GM18858 (cell line): ENCODE results near the gene H2BW2.
"Not testable (repeated sequence)": the region's sequence is repeated elsewhere in the genome, so short reads cannot be mapped to it uniquely, and the experiment has no call there.

ENCODE experiments used
- ATAC-seq: cut with Tn5 transposase; IDR thresholded peaks from one replicate; pipeline ENCODE4 v1.9.1; 2021; ENCODE audit not compliant: unreplicated experiment

The H2BW2 gene

DNA sequence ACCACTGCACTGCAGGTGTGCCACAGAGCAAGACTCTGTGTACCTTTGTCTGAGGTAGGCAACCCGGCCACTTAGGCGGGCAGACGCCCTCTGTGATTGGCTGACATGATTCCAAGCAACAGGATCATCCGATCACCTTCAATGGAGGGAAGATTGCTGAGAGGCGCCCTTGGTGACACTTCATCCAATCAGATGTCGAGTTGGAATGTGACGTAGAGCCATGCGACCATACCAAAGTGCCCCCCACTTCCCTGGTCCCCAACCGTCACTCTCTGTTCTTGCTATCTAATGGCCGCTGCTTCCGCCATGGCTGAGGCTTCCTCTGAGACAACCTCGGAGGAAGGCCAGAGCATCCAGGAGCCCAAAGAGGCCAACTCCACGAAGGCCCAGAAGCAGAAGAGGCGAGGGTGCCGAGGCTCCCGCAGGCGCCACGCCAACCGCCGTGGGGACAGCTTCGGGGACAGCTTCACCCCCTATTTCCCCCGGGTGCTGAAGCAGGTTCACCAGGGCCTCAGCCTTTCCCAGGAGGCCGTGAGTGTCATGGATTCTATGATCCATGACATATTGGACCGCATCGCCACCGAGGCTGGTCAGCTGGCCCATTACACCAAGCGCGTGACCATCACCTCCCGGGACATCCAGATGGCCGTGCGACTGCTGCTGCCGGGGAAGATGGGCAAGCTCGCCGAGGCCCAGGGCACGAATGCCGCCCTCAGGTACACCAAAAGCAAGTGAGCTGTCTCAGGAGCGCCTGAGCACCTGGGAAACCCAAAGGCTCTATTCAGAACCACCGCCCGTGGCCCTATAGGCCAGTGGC is at the start of gene H2BW2:
H2BW2 (plus strand) TSS at position 268 of the 817 bp plus-strand sequence; CDS start at position 307, 39 bp downstream.
- no peak for ATAC-seq

DNA sequence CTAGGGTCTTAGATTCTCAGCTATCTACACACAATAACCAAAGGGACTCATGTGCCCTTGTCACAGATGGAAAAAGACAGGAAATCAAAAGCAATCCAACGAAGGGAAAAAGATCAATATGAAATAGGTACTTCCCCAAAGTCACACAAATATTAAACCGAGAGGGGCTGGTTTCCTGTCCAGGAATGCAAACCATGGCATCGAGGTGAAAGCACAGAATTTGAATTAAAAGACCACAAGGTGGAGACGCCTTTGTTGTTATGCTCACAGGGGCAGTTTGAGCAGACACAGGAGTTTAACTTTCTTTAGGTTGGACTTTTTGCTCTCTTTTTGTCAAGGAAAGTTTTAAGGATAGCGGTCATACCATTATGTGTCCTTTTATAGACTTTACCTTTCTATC is 40.5 kb upstream of the H2BW2 start:
- peak; percentile 69 for ATAC-seq

DNA sequence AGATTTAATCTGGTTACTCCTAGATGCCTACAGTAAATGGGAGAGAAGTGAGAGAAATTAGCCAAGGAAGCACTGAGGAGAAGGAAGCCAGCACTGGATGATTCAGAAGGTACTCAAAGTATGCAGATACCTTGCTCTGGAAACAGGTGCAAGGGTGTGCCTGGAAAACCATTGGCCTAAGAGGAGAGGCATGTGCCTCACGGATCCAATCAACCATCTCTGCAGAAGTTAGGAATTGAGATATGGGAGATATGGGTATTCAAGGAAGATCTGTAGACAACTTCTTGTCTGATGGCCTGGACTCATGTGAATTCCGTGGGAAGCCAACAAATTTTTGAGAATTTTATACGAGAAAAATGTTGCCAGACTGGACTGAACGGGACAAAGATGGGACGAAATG is 30.9 kb upstream of the H2BW2 start:
- ATAC-seq = no peak

DNA sequence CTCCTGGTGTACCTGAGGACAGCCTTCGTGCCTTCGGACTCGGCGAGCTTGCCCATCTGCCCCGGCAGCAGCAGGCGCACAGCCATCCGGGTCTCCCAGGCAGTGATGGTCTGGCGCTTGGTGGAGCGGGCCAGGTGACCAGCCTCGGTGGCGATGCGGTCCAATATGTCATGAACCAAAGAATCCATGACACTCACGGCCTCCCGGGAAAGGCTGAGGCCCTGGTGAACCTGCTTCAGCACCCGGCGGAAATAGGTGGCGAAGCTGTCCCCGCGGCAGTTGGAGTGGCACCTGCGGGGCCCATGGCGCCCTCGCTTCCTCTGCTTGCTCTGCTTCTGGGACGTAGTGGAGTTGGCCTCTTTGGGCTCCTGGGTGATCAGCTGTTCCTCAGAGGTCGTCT is 26.6 kb upstream of the H2BW2 start:
- ATAC-seq = no peak

DNA sequence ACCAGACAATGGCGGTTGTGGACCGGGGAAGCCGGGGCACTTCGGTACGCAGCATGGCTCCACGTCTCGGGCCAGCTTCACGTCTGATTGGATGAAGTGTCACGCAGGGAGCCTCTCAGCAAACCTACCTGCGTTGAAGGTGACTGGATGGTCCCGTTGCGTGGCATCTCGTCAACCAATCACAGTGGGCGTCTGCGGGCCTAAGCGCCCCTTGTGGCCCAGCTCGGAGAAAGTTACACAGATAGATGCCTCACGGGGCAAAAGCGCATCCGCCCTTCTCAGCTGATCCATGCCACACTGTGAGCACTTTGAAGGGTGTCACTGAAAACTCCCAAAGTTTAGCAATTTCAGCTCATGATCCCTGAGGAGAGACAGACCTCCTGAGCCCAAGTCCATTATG is 26.1 kb upstream of the H2BW2 start, which contains the start of gene H2BW1:
H2BW1 (minus strand) TSS at position 103 of the 400 bp plus-strand sequence. CDS start 132 bp downstream, outside the sequence.
- no peak for ATAC-seq

DNA sequence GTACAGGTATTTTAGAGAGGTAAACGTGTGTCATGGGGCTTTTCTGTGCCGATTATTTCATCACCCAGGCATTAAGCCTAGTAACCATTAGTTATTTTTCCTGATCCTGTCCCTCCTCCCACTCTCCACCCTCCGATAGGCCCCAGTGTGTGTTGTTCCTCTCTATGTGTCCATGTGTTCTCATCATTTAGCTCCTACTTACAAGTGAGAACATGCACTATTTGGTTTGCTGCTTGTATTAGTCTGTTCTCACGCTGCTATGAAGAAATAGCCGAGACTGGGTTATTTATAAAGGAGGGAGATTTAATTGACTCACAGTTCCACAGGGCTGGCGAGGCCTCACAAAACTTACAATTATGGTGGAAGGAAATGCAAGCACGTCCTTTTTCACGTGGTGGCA is 24.2 kb upstream of the H2BW2 start:
- not testable (repeated sequence) for ATAC-seq

DNA sequence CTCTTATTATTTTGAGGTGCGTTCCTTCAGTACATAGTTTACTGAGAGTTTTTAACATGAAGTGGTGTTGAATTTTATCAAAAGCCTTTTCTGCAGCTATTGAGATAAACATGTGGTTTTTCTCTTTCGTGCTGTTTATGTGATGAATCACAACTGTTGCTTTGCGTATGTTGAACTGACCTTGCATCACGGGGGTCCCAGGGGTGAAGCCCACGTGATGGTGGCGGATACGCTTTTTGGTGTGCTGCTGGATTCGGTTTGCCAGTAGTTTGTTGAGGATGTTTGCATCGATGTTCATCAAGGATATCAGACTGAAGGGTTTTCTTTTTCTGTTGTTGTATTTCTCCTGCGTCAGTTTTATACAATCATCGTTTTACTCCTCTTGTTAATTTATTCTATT is 21.6 kb upstream of the H2BW2 start:
- ATAC-seq = no peak

DNA sequence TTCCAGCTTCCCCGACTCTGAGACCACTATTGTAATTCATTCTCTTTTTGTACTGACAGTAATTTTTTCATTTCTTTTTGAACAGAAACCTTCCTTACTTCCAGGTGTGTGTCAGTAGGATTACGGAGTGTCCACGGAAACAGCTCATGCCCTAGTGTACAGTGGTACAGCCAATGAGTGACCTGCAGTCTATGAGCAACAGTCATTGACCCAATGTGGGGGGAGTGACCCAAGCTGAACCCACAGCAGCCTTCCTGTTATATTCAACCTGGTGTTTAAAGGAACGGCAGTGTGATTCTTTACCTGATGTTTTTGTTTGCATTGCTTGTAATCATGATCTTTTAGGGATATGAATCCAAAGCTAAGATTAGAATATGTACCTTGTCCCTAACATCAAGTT is 1.2 kb downstream of the H2BW2 start:
- ATAC-seq = no peak

DNA sequence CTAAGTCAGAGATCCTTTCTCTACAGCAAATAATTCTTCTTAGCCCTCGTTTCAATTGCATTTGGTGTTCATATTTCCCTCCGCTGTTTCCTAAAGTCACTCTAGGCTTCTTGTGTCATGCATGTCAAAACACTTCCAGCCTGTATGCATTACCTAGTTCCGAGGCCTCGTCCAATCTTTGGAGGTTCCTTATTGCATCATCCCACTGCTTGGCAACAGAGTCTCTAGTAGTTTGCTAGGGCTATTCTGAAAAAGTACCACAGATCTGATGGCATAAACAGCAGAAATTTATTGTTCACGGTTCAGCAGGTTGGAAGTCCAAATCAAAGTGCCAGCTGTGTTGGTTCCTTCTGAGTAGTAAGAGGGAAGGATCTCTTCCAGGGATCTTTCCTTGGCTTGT is 5.9 kb downstream of the H2BW2 start:
- no peak for ATAC-seq

DNA sequence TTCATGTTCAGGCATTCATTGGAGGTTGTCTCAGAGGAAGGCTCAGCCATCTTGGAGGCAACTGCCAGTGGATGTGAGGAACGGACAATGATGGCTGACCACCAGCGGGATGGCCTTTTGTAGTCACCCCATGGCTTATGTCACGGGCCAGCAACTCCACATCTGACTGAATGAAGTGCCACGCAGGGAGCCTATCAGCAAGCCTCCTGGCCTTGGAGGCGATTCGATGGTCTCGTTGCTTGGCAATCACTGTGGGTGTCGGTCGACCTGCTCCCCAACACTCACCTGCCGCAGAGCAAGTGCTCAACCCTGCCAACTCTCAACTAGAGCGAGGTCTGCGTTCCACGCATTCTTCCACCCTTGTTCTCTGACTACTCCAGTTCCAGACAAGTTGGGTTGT is 7.4 kb downstream of the H2BW2 start:
- no peak for ATAC-seq

DNA sequence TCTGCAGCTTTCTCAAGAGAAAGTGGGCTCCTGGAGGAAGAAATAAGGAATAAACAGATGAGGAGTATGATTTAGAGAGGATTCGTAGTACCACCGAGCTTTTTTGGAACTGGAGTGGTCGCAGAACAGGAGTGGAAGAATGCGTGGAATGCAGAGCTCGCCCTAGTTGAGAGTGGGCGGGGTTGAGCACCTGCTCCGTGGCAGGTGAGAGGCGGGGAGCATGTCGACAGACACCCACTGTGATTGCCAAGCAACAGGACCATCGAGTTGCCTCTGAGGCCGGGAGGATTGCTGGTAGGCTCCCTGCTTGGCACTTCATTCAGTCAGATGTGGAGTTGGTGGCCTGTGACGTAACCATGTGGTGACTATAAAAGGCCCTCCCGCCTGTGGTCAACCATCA is 15.2 kb downstream of the H2BW2 start:
- ATAC-seq = not testable (repeated sequence)

DNA sequence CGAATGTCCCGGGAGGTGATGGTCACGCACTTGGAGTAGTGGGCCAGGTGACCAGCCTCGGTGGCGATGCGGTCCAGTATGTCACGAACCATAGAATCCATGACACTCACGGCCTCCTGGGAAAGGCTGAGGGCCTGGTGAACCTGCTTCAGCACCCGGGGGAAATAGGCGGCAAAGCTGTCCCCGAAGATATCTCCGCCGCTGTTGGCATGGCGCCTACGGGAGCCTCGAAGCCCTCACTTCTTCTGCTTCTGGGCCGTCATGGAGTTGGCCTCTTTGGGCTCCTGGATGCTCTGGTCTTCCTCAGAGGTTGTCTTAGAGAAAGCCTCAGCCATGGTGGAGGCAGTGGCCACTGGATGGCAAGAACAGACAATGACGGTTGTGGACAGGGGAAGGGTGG is 22.9 kb downstream of the H2BW2 start:
- ATAC-seq = not testable (repeated sequence)

DNA sequence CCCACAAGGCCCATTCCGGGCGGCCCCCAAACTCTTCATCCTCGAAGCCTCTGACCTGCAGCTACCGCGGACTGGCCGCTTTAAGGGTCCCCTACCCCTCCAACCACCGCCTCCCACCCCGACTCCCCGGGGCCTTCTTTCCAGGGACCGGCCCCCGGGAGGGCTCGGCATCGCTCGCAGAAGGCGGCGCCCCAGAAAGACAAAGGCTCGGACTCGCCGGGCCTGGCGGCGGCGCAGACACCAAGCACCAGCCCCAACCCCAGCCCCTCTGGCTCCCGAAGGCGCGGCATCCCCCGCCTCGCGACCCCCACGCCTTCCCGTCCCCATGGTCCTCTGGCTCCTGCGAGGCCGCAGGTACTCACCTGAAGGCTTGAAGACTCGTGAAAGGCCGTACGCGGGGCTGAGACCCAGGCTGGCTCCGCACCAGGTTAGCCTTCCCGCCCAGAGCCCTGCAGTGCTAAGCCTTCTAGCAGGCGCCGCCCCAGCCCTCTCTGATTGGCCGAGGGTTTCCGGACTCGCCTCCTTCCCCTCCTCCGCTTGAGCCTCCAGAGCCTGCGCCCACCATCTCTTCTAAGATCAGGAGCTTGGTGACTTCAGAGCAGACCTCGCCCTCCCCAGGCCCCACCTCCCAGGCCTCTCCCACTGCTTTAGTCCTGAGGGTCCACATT is 36.2 kb downstream of the H2BW2 start, which contains the start of gene TMSB15C:
TMSB15C (minus strand) TSS at position 459 of the 668 bp plus-strand sequence.
- ATAC-seq = peak; percentile 90

DNA sequence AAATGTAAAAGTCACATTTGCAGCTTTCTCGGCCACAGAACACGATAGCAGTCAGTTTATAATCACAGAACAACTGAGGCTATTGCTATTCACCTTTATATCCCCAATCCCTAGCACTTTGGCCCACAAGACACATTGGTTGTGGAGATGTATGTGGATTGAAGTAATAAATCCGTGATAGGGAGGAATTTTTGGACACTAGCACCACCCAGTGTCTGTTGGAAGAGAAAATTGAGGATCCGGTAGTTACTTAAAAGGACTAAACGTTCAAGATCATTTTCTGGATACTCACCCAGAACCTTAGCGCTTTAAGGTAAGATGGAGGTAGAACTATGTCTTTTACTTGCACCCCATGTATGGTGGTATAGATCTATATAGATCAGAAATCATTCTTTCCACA is 38.1 kb downstream of the H2BW2 start:
- ATAC-seq = not testable (repeated sequence)

DNA sequence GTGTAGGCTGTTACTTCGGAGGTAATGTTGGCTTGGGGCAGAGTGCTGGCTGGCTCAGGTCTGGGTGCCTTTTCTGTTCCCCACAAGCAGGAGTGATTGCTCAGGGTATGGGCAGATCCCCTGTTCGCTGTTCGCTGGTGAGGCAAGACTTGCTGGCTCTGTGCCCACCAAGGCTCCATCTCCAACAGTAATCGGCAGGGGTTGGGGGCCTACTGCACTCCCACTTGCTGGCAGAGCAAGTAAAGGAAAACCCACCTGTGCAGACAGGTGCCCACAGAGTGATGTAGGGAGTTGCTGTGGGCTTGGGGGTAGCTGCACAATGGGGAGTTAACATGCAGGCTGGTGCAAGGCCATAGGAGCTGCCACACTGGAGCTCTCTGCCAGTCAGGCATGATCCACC is 44.3 kb downstream of the H2BW2 start:
- no peak for ATAC-seq

DNA sequence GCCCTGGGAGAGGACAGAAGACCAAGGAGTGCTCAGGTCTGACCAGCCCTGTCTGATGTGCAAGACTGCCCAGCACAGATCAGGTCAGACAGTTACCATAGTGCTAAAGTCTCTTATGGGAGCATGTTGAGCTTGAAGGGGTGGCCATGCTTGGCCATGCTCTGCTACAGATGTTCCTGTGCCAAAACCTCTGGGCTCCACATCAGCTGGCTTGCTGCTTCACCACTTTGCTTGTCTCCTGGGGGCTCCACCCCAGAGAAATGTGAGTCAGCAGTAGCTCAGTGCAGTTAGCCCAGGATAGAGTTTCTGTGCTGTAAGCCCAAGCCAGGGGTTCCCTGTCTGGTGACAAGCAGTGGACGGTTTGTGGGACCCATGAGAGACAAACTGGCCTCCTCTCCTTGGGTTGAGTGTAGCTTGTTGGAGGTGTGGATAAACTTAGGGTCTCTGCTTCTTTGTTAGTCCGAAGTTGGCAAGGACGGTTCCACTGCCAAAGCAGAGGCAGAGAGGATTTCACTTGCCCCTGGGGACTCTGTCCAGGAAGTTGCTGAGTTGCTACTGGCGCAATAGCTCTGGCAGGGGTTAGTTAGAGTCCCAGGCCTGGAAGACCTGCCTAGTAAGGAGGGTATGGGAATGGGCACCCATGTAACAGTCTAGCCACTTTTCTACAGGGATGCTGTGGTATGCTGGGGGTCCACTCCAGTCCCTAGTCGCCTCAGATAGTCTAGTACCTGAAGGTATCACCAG is 45.0 kb downstream of the H2BW2 start:
- ATAC-seq = no peak

DNA sequence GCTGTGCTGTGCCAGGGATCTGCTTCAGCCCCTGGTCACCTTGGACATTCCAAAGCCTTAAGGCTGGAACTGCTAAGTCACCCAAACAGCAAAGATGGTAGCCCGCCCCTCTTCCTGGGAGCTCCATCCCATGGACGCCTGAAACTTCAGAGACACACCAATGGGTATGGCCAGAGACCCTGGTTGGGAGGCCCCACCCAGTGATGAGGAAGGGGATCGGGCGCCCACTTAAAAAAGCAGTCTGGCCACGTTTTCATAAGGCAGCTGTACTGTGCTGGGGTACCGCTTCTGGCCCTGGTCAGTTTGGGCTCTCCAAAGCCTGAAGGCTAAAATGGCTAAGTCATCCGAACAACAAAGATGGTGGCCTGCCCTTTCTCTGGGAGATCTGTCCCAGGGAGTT is 45.7 kb downstream of the H2BW2 start:
- ATAC-seq = no peak

DNA sequence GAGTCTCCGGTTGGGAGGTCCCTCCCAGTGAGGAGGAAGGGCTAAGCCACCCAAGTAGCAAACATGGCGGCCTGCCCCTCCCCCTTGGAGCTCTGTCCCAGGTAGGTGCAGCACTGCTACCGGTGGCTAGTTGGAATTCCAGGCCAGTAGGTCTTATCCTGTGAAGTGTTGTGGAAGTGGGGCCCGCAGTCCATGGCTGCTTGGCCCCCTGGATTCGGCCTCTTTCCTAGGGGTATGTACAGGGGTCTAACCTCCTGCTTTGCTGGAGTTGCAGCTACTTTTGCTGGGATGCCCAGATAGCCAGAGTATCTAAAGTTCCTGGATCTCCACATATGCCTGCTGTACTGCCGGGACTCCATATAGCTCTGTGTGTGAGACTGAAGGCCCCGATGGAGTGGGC is 46.2 kb downstream of the H2BW2 start:
- ATAC-seq = no peak
